Right atrium auricular region (tissue), 2 donors: Measurements from ENCODE around the gene TESPA1. TPM values are rescaled to one million over a fixed set of nuclear protein-coding genes. Genes with fewer than 3 reads are reported as not detected.
A peak's percentile ranks its signal among the peaks of the same experiment; 100 is the strongest.

Experiments used
- DNase-seq: peaks from one replicate; pipeline ENCODE4 v3.0.0-alpha.2; 2019; ENCODE audit warnings: low spot score
- H3K27ac ChIP-seq, 2 donors: fragments of 200-600 bp; sonication (generic); 1 replicate in 1 of 2; 2 replicates in 1 of 2; pipeline ENCODE4 v1.5.1; 2016 to 2019
- H3K27me3 ChIP-seq, 2 donors: fragments of 200-600 bp; sonication (generic); one replicate each; pipeline versions ENCODE4 v1.5.1 to v1.6.0; 2017 to 2019
- H3K36me3 ChIP-seq: fragments of 200-600 bp; sonication (generic); one replicate; pipeline ENCODE4 v1.5.1; 2016
- H3K4me1 ChIP-seq, 2 donors: fragments of 200-600 bp; sonication (generic); one replicate each; pipeline versions ENCODE4 v1.5.1 to v1.6.0; 2017 to 2019
- H3K4me3 ChIP-seq, 2 donors: fragments of 200-600 bp; sonication (generic); 1 replicate in 1 of 2; 2 replicates in 1 of 2; pipeline ENCODE4 v1.5.1; 2017 to 2019; ENCODE audit warnings: mild to moderate bottlenecking in 1 of 2, moderate library complexity in 1 of 2
- H3K9me3 ChIP-seq, 2 donors: fragments of 200-600 bp; sonication (generic); one replicate each; pipeline ENCODE4 v1.5.1; 2019
- CTCF ChIP-seq, 2 donors: fragments of 200-600 bp; sonication (generic); IDR thresholded peaks; one replicate each; pipeline ENCODE4 v1.5.1; 2019; ENCODE audit warnings: antibody characterized with exemption in 2 of 2
- total RNA-seq, 2 donors: library from RNA; depleted of rRNA; stranded (reverse); fragments of >200 nt; gene quantifications; one replicate each; pipeline ENCODE4 v1.1.0, GENCODE V29; 2016

TESPA1 gene
- total RNA-seq, 2 donors from 2014 or later, result 0.19 TPM; not detected in 1

GRCh38 chr12:54997929-54998522 lies 13.5 kb upstream of the TESPA1 start:
- no peak overlapping the region for H3K27ac ChIP-seq
- no peaks in the 10 kb centered on the region for H3K36me3 ChIP-seq
- H3K4me1 ChIP-seq, result no peaks in the 10 kb centered on the region
- no peaks in the 10 kb centered on the region for H3K9me3 ChIP-seq
- no peaks in the 10 kb centered on the region for H3K27me3 ChIP-seq
- DNase-seq, result no peak
- no peak overlapping the region for H3K4me3 ChIP-seq
- no peak for TF ChIP-seq CTCF (IDR thresholded peaks at IDR 0.05)

- Histone ChIP-seq H3K9me3 (no peaks in the 10 kb centered on the region), H3K36me3 (no peaks in the 10 kb centered on the region), H3K4me3 (no peak overlapping the region), H3K27ac (no peak overlapping the region), H3K27me3 (no peaks in the 10 kb centered on the region), H3K4me1 (no peaks in the 10 kb centered on the region)
- TF ChIP-seq CTCF (IDR thresholded peaks at IDR 0.05), result no peak
- no peak for DNase-seq
Measured at GRCh38 chr12:54996205-54996604, 11.6 kb upstream of the TESPA1 start.

- H3K9me3 ChIP-seq, result no peaks in the 10 kb centered on the region
- H3K27ac ChIP-seq, result no peak overlapping the region
- peaks cover 0 to 5% of the 10 kb centered on the region in 2 donors for H3K4me1 ChIP-seq
- no peaks in the 10 kb centered on the region for H3K36me3 ChIP-seq
- TF ChIP-seq CTCF (IDR thresholded peaks at IDR 0.05), result peak; percentile 81 to 90
- DNase-seq, result no peak
- H3K4me3 ChIP-seq, result no peak overlapping the region
- H3K27me3 ChIP-seq, result no peaks in the 10 kb centered on the region
Measured at GRCh38 chr12:54993181-54993835, 8.7 kb upstream of the TESPA1 start.

- no peak overlapping the region for H3K4me3 ChIP-seq
- no peaks in the 10 kb centered on the region for H3K9me3 ChIP-seq
- no peaks in the 10 kb centered on the region for H3K36me3 ChIP-seq
- H3K27me3 ChIP-seq, result no peaks in the 10 kb centered on the region
- H3K4me1 ChIP-seq, result peaks cover 0 to 5% of the 10 kb centered on the region in 2 donors
- H3K27ac ChIP-seq, result no peak overlapping the region
- no peak for DNase-seq
- no peak for TF ChIP-seq CTCF (IDR thresholded peaks at IDR 0.05)
Measured at GRCh38 chr12:54991991-54992375, 7.4 kb upstream of the TESPA1 start.

GRCh38 chr12:54991161-54991990 lies 6.8 kb upstream of the TESPA1 start:
- Histone ChIP-seq H3K36me3 (no peaks in the 10 kb centered on the region), H3K4me1 (peaks cover 0 to 5% of the 10 kb centered on the region in 2 donors), H3K27me3 (no peaks in the 10 kb centered on the region), H3K9me3 (no peaks in the 10 kb centered on the region), H3K27ac (no peak overlapping the region), H3K4me3 (no peak overlapping the region)
- no peak for DNase-seq
- TF ChIP-seq CTCF (IDR thresholded peaks at IDR 0.05), result no peak
